ENCODE measurements around the gene MYEOV.

Gene MYEOV

DNA sequence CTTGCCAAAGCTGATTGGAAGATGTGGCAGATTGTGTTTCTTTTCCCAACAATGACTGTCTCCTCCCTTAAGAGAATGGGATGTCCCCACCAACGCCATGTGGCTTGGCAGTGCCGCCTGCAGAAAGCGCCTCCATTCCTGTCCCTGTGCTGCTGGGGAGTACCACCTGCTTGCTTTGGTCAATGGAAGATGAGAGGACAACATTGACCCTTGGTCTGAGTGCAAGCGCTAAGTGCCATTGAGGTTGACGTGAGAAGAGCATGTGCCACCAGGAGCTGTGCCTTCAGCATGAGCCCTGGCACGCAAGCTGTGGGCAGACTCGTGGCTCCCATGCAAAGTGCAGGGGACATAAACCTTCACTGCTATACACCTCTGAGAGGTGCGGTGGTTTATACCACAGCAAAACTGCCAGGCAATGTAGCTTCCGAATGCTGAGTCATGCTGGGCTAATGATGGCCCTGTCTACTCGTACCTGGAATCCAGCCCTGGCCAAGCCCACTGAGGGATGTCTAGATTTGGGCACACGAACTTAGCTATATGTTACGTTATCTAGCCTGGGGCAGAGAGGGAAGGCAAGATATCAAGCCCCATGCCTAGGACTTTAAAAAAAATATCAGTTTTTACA lies 41.9 kb downstream of the MYEOV start:
- in situ Hi-C loops (cut with MboI; ENCODE audit: low sequenced_read_pairs), result no loop called here

DNA sequence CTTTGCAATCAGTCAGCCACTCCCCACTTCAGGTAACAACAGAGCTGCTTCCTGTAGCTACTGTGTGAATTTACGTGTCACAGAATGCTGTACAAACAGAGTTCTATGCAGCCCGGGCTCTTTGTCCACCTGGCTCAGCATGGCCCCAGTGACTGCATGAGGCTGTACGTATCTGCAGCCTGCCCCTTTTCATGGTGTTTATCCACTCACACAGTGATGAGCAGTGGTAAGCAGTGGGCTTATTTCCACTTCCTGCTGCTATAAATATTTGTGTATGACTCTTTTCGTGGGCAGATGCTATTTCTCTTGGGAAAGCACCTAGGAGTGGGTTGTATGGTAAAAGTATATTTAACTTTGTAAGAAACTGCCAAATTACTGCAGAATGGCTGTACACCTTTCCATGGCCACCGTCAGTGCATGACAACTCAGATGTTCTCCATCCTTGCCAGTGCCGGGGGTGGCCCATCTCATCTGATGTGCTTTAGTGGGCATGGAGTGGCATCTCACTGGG lies 43.3 kb downstream of the MYEOV start:
- in situ Hi-C loops (cut with MboI; ENCODE audit: low sequenced_read_pairs), result no loop called here

DNA sequence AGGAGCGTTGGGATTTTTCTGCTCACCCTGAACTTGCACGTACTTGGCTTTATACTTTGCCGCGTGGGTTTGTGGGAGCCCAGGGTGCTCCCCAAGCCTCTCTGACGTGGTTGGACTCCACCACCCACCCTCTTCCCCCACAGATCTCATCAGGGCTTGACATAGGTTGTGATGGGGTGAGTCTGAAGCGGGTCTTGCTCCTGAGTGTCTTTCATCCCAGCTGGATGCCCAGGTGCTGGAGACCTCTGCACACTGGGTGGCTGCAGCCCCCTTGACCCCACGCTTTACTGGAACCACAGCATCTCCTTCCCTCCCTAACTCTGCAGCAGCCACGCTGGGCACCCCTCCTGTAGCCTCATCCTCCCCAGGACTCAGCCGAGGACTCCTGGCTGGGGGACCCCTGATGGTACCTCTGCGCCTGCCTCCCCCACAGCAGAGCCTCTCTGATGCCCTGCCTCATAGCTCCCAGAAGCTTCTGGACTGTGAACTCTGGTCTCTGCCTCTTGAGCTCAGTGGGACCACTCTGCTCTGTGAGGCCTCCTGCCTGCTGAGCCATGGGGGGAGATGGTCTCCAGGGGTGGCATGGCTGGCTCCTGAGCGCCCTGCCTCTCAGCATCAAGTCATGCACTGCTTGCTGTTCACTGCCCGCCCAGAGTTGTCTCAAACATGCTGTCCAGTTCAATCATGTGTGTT lies 45.2 kb downstream of the MYEOV start:
- in situ Hi-C loops (cut with MboI; ENCODE audit: low sequenced_read_pairs), result no loop called here

DNA sequence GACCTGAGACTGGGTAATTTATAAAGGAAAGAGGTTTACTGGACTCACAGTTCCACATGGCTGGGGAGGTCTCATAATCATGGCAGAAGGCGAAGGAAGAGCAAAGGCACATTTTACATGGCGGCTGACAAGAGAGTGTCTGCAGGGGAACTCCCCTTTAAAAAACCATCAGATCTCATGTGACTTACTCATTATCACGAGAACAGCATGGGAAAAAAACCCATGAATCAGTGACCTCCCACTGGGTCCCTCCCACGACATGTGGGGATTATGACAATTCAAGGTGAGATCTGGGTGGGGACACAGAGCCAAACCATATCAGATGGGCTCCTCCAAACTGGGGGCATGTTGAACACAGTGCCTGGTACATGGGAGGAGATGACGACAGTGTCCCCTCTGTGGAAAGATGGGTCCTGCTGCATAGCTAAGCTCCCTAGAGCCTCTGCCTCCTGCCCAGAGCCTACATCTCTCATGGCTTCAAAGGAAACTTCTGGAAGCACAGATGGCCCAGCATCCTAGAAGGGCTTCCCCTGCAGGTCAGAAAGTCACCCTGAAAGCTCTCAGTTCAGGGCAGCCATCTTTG lies 46.1 kb downstream of the MYEOV start:
- in situ Hi-C loops (cut with MboI; ENCODE audit: low sequenced_read_pairs), result no loop called here

DNA sequence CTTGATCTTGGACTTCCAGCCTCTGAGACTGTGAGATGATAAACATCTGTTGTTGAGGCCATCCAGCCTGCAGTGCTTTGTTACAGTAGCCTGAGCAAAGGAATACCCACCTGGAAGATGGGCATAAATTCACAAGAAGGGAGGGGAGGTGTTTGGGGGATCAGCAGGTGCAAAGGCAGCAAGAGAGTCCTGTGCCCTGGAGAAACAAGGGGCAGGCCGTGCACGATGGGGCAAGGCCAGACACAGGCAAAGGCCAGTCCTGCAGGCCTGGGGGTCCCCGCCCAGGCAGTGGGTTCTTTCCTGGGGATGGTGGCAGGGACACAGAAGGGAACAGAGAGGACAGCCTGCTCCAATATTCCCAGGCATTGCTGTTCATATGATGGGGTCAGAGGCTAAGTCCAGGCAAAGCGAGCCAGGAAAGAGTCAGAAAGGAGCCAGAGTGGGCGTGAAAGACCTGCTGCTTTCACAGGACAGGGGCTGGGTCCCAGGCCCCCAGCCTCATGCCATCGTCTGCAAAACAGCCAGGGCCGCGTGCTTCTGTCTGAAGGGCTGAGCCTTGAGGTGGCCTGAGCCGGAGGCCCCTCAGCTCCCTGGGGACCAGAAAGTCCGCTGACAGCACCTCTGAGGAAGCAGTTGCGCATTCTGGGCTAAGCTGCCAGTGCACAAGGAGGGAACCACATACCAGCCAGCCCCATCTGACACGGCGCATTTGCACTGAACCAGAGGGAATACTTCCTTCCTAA lies 48.8 kb downstream of the MYEOV start:
- in situ Hi-C loops (cut with MboI; ENCODE audit: low sequenced_read_pairs), result no loop called here

DNA sequence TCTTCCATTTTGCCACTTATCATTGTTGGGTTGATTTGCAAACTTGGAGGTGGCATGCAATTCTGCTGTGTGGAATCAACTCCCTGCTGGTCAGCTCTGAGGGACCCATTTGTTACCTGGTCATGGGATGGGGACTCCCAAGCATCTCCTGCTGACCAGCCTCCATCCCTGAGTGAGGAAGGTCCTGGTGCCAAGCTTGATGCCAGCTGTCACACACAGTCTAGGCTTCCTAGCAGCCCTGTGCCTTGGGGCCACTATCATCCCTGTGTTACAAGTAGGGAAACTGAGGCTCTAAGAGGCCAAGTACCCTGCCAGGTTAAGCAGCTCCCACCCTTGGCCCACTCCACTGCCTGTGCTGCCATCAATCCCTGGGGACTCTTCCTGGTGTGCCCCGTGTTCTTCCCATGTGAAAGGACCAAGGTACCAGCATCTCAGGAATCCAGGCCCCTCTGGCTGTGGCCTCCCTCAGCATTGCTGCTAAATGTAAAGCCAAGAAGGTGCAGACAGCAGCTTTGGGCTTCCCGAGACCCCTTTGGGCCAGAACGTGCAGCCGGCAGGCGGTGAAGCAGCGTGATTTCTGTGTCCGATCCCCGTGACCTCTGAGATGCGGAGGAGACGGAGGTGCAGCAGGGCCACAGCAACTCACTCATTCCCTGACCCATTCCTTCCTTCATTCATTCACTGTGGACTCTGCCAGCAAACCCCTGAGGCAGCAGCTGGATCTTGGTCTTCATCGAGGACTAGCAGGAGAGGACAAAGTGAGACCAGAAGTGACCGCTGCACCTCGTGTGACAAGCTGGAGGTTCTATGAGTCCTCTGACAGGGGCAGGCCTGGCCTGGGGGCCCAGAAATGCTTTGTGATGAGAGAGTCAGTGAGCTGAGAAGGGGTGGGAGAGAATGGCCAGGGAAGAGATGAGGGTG lies 49.7 kb downstream of the MYEOV start:
- in situ Hi-C loops (cut with MboI; ENCODE audit: low sequenced_read_pairs), result no loop called here

DNA sequence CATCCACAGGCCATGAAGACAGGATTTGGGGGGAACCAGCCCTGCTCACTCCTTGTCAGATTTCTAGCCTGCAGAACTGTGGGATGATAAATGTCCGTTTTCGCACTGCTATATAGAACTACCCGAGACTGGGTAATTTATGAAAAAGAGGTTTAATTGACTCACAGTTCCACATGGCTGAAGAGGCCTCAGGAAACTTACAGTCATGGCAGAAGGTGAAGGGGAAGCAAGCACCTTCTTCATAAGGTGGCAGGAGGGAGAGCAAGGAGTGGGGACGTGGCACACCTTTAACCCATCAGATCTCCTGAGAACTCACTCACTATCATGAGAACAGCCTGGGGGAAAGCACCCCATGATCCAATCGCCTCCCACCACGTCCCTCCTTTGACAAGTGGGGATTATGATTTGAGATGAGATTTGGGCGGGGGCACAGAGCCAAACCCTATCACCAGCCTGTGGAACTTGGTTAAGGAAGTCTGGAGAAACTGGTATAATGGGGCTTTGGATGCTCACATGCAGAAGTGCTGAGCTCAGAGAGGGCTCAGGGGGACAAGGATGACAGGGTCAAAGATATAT lies 50.7 kb downstream of the MYEOV start:
- in situ Hi-C loops (cut with MboI; ENCODE audit: low sequenced_read_pairs), result no loop called here
